A549 treated with DMSO at 1 μM for 4 hours (cell line): Measurements from ENCODE around the gene CCDC134. TPM values are rescaled to one million over a fixed set of nuclear protein-coding genes. Genes with fewer than 3 reads are reported as not detected.

Source experiments
- total RNA-seq: library from RNA; stranded (reverse); fragments of 200-300 nt; extraction: Qiagen RNA extraction; gene quantifications from 5 replicates; pipeline ENCODE4 v1.2.3, GENCODE V29; 2022; ENCODE audit warnings: low read depth

CCDC134 gene
- 3.5 to 5.2 TPM (median 4.4 TPM) in 5 replicates for total RNA-seq

GRCh38 chr22:41800348-41801146 lies at the start of gene CCDC134:
Gene CCDC134, plus strand, starts transcription at chr22:41800679. Its CDS starts 8,212 bp downstream, at chr22:41808891.

GRCh38 chr22:41832553-41833368 lies 32.3 kb downstream of the CCDC134 start, which contains the start of gene SREBF2:
Gene SREBF2, plus strand, starts transcription at chr22:41833105. Its CDS starts 166 bp downstream, at chr22:41833271.

Other genes starting within 250 kb of the CCDC134 start
- gene CSDC2, start 239.7 kb upstream of the CCDC134 start, total RNA-seq: 2.1 to 2.9 TPM (median 2.5 TPM) in 5 replicates
- 27.5 to 29.3 TPM (median 28.1 TPM) in 5 replicates for gene PMM1, start 210.8 kb upstream of the CCDC134 start, total RNA-seq
- gene DESI1, start 179.6 kb upstream of the CCDC134 start, total RNA-seq: 15.6 to 18.0 TPM (median 17.7 TPM) in 5 replicates
- gene XRCC6, start 179.4 kb upstream of the CCDC134 start, total RNA-seq: 308 to 337 TPM (median 313 TPM) in 5 replicates
- gene SNU13, start 111.8 kb upstream of the CCDC134 start, total RNA-seq: 101 to 197 TPM (median 186 TPM) in 5 replicates
- gene MEI1, start 101.2 kb upstream of the CCDC134 start, total RNA-seq: not detected in 5 replicates
- 26.0 to 32.1 TPM (median 31.0 TPM) in 5 replicates for gene SREBF2, start 32.4 kb downstream of the CCDC134 start, total RNA-seq
- gene SHISA8, start 114.4 kb downstream of the CCDC134 start, total RNA-seq: 0.14 to 0.38 TPM (median 0.21 TPM) in 4 of 5 replicates, not detected in the other
- gene TNFRSF13C, start 126.1 kb downstream of the CCDC134 start, total RNA-seq: 0.14 to 0.31 TPM (median 0.19 TPM) in 5 replicates
- 31.5 to 39.1 TPM (median 36.7 TPM) in 5 replicates for gene CENPM, start 146.5 kb downstream of the CCDC134 start, total RNA-seq
- gene SEPTIN3, start 168.8 kb downstream of the CCDC134 start, total RNA-seq: 1.2 to 1.7 TPM (median 1.3 TPM) in 5 replicates
- 0.14 to 0.17 TPM (median 0.15 TPM) in 3 of 5 replicates, not detected in the others for gene WBP2NL, start 198.1 kb downstream of the CCDC134 start, total RNA-seq